A549 (cell line): ENCODE results near the gene RIMBP2.

ENCODE experiments used
- CTCF ChIP-seq: fragments of >200 bp; sonication (Bioruptor Twin); formaldehyde crosslinking; IDR thresholded peaks from 3 replicates; pipeline ENCODE4 v1.5.1; 2016
- EP300 ChIP-seq, 2 experiments: fragments of >200 bp; sonication (Bioruptor Twin); formaldehyde crosslinking; IDR thresholded peaks; 2 replicates in 1 of 2; 3 replicates in 1 of 2; pipeline ENCODE4 v1.6.1; 2016 to 2017
- MYC ChIP-seq: IDR thresholded peaks from 2 replicates; pipeline ENCODE4 v1.6.1; 2012; ENCODE audit warnings: mild to moderate bottlenecking, inconsistent platforms, low read length, improper control_type of control experiment, borderline replicate concordance
- POLR2A ChIP-seq: IDR thresholded peaks from 2 replicates; pipeline ENCODE4 v1.6.1; 2012; ENCODE audit warnings: mild to moderate bottlenecking, low read length
- RCOR1 ChIP-seq: fragments of 150-350 bp; IDR thresholded peaks from 2 replicates; pipeline ENCODE4 v1.6.1; 2014; ENCODE audit warnings: antibody characterized with exemption, low read length, low read depth
- RNF2 ChIP-seq: fragments of 200-600 bp; sonication (generic); IDR thresholded peaks from 2 replicates; pipeline ENCODE4 v1.6.1; 2016; ENCODE audit warnings: low read depth, mild to moderate bottlenecking, antibody characterized with exemption, moderate library complexity, borderline replicate concordance
- ZSCAN20 ChIP-seq: fragments of 250-450 bp; sonication (Bioruptor Pico); IDR thresholded peaks from 2 replicates; pipeline ENCODE4 v1.8.0; 2022; ENCODE audit warnings: mild to moderate bottlenecking, moderate library complexity

GRCh38 chr12:130663514-130663913, 52.6 kb downstream of the RIMBP2 start:
- TF ChIP-seq MYC, result no peak
- TF ChIP-seq CTCF, result no peak
- TF ChIP-seq EP300 (IDR thresholded peaks at IDR 0.05), result no peak
- no peak for TF ChIP-seq POLR2A
- TF ChIP-seq RNF2, result no peak
- TF ChIP-seq ZSCAN20 (CRISPR knock-in tag), result no peak
- no peak for TF ChIP-seq RCOR1
